Esophagus muscularis mucosa (tissue), 4 donors: ENCODE measurements around the gene GNA15. TPM values are rescaled to one million over a fixed set of nuclear protein-coding genes. Genes with fewer than 3 reads are reported as not detected.

Source experiments
- DNase-seq: peaks from one replicate; pipeline ENCODE4 v3.0.0-alpha.2; 2017; ENCODE audit errors: extremely low spot score
- H3K27ac ChIP-seq, 4 donors: fragments of 200-600 bp; sonication (generic); replicated peaks in 1 of 4; 1 replicate in 3 of 4; 2 replicates in 1 of 4; pipeline ENCODE4 v1.5.1; 2016 to 2019; ENCODE audit warnings: mild to moderate bottlenecking in 1 of 4
- H3K27me3 ChIP-seq, 4 donors: fragments of 200-600 bp; sonication (generic); one replicate each; pipeline versions ENCODE4 v1.5.1 to v1.6.0; 2016 to 2019
- H3K36me3 ChIP-seq, 4 donors: fragments of 200-600 bp; sonication (generic); one replicate each; pipeline ENCODE4 v1.5.1; 2016 to 2019
- H3K4me1 ChIP-seq, 4 donors: fragments of 200-600 bp; sonication (generic); one replicate each; pipeline ENCODE4 v1.5.1; 2016 to 2019
- H3K4me3 ChIP-seq, 4 donors: fragments of 200-600 bp; sonication (generic); 1 replicate in 2 of 4; 2 replicates in 2 of 4; pipeline ENCODE4 v1.5.1; 2016 to 2019; ENCODE audit warnings: mild to moderate bottlenecking in 4 of 4, moderate library complexity in 1 of 4
- H3K9me3 ChIP-seq, 4 donors: fragments of 200-600 bp; sonication (generic); 1 replicate in 3 of 4; 2 replicates in 1 of 4; pipeline ENCODE4 v1.5.1; 2016 to 2019
- EP300 ChIP-seq: sonication (generic); formaldehyde crosslinking; IDR thresholded peaks from one replicate; pipeline ENCODE4 v1.6.1; 2017; ENCODE audit warnings: antibody characterized with exemption
- POLR2A ChIP-seq: fragments of 450-650 bp; IDR thresholded peaks from one replicate; pipeline ENCODE4 v1.6.1; 2017; ENCODE audit warnings: antibody characterized with exemption, moderate library complexity, mild to moderate bottlenecking, low read depth
- POLR2AphosphoS5 ChIP-seq, 2 donors: sonication (generic); formaldehyde crosslinking; IDR thresholded peaks; one replicate each; pipeline ENCODE4 v1.6.1; 2017; ENCODE audit warnings: antibody characterized with exemption in 2 of 2
- WGBS: methylation state at CpG from one replicate; pipeline ENCODE4 v1.1.5; 2018; 5-methylcytosine and 5-hydroxymethylcytosine counted together
- intact Hi-C: fragments of 100-400 bp; cut with DNase I; formaldehyde crosslinking; loops from one replicate; pipeline ENCODE4 v1.15.1; 2023
- total RNA-seq, 4 donors: library from RNA; depleted of rRNA; stranded (reverse); fragments of >200 nt; gene quantifications; one replicate each; pipeline versions ENCODE4 v1.1.0 to v1.2.1, GENCODE V29; 2016
- TF ChIP-seq, protein P1 (sequence below), 3 experiments: fragments of 200-600 bp in 2 of 3; fragments of 450-650 bp in 1 of 3; sonication (generic) in 2 of 3; IDR thresholded peaks; one replicate each; pipeline ENCODE4 v1.5.1; 2017 to 2019; ENCODE audit warnings: antibody characterized with exemption in 3 of 3, mild to moderate bottlenecking in 2 of 3, moderate library complexity in 1 of 3

GNA15 gene
- total RNA-seq, 4 donors from 2014 or later = 4.3 to 13.8 (median 5.3) TPM

DNA sequence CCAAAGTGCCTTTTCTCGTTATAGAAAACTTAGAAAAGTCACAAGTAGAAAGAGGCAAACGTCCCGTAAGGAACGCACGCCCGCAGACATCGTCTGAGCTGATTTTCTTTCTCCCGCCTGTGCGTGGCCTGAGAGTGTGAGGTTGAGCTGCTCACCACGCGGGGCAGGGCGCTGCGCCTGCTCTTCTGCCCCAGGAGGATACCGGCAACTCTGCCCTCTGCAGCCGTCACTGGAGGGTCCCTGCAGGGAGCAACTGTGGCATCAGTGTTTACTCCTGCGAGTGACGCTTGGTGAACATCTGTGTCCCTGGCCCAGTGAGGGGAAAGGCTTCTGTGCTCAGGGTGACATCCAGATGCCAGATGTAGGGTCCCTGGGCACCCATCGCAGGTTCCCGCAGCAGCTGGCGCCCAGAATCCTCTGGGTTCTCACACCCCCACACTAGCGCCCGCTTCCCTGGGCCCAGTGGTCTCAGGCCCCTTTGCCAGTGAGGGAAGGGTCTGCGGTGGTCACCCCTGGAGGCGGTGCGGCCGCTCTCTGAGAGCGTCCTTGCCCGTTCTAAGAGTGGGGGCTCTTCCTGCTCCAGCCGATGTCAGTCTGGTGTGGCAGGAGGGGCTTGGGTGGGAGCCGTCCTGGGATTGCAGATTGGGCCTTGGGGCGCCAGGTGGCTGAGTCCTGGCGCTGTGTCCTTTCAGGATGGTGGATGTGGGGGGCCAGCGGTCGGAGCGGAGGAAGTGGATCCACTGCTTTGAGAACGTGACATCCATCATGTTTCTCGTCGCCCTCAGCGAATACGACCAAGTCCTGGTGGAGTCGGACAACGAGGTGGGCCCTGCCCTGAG lies 17.4 kb upstream of the GNA15 start:
- no peak for DNase-seq
- WGBS = 91% methylated on average over 34 of the region's 42 CpGs
- H3K36me3 ChIP-seq = peaks cover 14 to 96% (median 92%) of the 10 kb centered on the region in 4 donors

DNA sequence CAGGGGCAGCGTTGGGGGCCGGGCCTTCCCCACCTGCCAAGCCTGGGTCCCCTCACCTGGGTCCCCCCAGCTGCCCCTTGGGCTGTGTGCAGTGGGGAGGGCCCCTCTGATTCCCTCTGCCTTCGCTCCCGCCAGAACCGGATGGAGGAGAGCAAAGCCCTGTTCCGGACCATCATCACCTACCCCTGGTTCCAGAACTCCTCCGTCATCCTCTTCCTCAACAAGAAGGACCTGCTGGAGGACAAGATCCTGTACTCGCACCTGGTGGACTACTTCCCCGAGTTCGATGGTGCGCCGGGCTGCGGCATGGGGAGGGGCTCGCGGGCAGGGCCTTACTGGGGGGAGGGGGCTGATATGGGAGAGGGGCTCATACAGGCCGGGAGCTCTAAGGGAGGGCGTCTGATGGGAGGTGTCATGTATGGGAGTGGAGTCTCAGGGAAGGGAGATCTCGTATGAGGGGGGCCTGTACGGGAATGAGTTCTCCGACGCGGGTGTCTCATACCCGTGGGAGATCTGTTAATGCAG lies 16.7 kb upstream of the GNA15 start:
- intact Hi-C loops = no loop called here
- H3K4me3 ChIP-seq = no peak overlapping the region
- no peaks in the 10 kb centered on the region for H3K9me3 ChIP-seq
- peaks cover 11 to 90% (median 86%) of the 10 kb centered on the region in 4 donors for H3K36me3 ChIP-seq
- no peak for DNase-seq
- WGBS = 93% methylated on average over 17 of the region's 23 CpGs
- H3K27ac ChIP-seq = no peak overlapping the region
- no peaks in the 10 kb centered on the region for H3K27me3 ChIP-seq
- H3K4me1 ChIP-seq = peaks cover 6 to 21% (median 18%) of the 10 kb centered on the region in 4 donors
- TF ChIP-seq POLR2AphosphoS5 (IDR thresholded peaks at IDR 0.05) = no peak
- TF ChIP-seq EP300 = no peak
- no peak for TF ChIP-seq POLR2A
- TF ChIP-seq, protein P1, sequence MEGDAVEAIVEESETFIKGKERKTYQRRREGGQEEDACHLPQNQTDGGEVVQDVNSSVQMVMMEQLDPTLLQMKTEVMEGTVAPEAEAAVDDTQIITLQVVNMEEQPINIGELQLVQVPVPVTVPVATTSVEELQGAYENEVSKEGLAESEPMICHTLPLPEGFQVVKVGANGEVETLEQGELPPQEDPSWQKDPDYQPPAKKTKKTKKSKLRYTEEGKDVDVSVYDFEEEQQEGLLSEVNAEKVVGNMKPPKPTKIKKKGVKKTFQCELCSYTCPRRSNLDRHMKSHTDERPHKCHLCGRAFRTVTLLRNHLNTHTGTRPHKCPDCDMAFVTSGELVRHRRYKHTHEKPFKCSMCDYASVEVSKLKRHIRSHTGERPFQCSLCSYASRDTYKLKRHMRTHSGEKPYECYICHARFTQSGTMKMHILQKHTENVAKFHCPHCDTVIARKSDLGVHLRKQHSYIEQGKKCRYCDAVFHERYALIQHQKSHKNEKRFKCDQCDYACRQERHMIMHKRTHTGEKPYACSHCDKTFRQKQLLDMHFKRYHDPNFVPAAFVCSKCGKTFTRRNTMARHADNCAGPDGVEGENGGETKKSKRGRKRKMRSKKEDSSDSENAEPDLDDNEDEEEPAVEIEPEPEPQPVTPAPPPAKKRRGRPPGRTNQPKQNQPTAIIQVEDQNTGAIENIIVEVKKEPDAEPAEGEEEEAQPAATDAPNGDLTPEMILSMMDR (IDR thresholded peaks at IDR 0.05) = no peak

More for the DNA sequence above, 17.4 kb upstream of the GNA15 start:
- Histone ChIP-seq H3K4me1 (peaks cover 6 to 28% (median 21%) of the 10 kb centered on the region in 4 donors), H3K27me3 (no peaks in the 10 kb centered on the region), H3K4me3 (no peak overlapping the region), H3K9me3 (no peaks in the 10 kb centered on the region), H3K27ac (no peak overlapping the region)
- no peak for TF ChIP-seq POLR2AphosphoS5 (IDR thresholded peaks at IDR 0.05)
- no peak for TF ChIP-seq EP300
- TF ChIP-seq POLR2A = no peak
- TF ChIP-seq, protein P1 (IDR thresholded peaks at IDR 0.05) = no peak
- intact Hi-C loops = no loop called here

DNA sequence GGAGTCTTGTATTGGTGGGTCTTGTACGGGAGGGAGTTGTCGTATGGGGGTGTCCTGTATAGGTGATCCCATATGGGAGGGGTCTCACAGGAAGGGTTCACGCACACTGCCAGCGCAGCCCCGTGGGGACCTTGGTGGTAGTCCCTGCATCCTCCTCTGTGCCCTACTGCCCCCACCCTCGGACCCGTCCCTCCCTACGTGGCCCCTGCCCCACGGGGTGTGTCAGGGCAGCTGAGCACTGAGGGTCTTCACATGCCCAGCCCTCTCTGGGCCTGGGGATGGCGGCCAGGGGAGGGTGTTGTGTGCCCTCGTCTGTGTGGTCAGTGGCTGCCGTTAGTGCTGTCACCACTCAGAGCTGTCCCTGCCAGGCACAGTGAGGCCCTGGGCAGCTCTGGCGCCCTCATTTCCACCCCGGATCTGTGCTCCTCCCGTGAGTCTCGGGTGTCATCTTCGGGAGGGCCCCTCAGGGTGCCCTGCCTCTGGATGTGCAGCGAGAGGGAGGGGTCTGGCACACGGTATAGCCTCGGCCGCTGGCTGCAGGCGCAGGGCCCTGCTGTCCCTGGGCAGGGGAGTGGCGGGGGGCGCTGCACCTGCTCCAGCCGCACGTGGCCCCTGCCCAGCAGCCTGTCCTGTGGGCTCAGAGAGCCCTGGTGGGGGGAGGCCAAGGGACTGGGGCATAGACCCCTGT lies 16.0 kb upstream of the GNA15 start:
- no peak for DNase-seq
- Histone ChIP-seq H3K27me3 (no peaks in the 10 kb centered on the region), H3K36me3 (peaks cover 11 to 83% (median 78%) of the 10 kb centered on the region in 4 donors), H3K9me3 (no peaks in the 10 kb centered on the region), H3K4me3 (no peak overlapping the region), H3K27ac (no peak overlapping the region), H3K4me1 (peaks cover 6 to 21% (median 16%) of the 10 kb centered on the region in 4 donors)
- WGBS = 89% methylated on average over 10 of the region's 26 CpGs
- intact Hi-C loops = no loop called here
- TF ChIP-seq, protein P1 (IDR thresholded peaks at IDR 0.05) = no peak
- no peak for TF ChIP-seq EP300
- TF ChIP-seq POLR2AphosphoS5 (IDR thresholded peaks at IDR 0.05) = no peak

DNA sequence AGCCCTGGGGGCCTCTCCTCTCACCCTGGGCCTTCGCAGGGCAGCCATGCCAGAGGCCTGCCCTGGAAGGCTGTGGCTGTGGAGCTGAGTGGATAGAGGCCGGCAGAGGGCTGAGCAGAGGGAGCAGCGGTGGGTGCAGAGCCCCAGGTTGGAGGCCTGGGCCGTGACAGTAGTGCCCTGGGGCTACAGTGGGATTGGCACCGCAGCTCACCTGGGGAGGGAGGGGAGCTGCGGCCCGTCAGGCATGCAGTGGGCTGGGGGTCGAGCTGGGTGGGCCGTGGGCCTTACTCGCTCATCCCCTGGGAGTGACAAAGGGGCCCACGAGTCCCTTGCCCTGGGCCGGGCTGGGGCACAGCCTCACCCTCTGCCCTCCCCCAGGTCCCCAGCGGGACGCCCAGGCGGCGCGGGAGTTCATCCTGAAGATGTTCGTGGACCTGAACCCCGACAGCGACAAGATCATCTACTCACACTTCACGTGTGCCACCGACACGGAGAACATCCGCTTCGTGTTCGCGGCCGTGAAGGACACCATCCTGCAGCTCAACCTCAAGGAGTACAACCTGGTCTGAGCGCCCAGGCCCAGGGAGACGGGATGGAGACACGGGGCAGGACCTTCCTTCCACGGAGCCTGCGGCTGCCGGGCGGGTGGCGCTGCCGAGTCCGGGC lies 15.1 kb upstream of the GNA15 start:
- Histone ChIP-seq H3K4me1 (peaks cover 4 to 16% (median 13%) of the 10 kb centered on the region in 4 donors), H3K27ac (no peak overlapping the region), H3K27me3 (no peaks in the 10 kb centered on the region), H3K9me3 (no peaks in the 10 kb centered on the region), H3K4me3 (no peak overlapping the region), H3K36me3 (peaks cover 11 to 75% (median 72%) of the 10 kb centered on the region in 4 donors)
- no peak for DNase-seq
- intact Hi-C loops = no loop called here
- TF ChIP-seq POLR2A (no peak), POLR2AphosphoS5 (IDR thresholded peaks at IDR 0.05) (no peak), EP300 (no peak)
- TF ChIP-seq, protein P1 (IDR thresholded peaks at IDR 0.05) = no peak
- WGBS = 89% methylated on average over 29 of the region's 38 CpGs
